Measurements from ENCODE around the gene TRABD2B.

TRABD2B gene

DNA sequence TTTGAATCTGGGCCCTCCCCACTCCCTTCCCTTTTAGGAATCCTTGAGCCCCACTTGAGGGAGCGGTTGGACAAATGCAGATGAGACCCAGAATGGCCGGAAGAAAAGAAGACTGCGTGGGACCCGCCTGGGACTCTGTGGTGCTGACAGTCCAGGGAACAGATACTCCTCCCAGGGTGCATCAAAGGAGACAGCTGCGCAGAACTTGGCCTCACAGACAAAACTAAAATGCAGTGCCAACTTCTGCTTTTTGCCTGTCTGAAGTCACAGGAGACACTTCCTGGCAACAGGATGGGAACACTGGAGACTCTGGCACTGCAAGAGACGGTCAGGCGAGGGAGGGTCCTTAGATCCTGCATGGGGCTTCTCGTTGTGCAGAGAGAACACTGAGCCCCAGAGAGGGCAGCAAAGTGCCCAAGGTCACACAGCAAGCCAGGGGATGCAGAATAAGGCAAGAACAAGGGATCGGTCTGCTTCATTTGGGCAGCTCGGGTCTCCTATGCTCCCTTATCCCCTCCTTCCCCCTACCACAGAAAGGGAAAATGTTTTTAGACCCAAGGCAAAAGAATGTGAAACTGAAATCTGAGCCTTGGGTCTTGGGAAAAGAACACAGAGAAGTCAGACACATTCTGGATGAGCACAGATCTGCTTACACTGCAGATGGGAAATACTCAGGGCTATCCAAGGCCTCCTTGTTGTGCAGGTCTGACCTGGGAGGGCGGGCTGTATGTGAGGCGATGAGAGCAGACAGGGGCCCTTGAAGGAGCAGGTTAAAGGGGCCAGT lies 182.4 kb downstream of the TRABD2B start:
- Histone ChIP-seq H3K36me3 (ENCODE audit: insufficient read depth, low read length) (no peaks in the 10 kb centered on the region), H3K27me3 (ENCODE audit: insufficient read depth, low read length) (no peaks in the 10 kb centered on the region), H3K4me1 (ENCODE audit: insufficient read depth, low read length) (no peaks in the 10 kb centered on the region), H3K27ac (ENCODE audit: low read depth, low read length) (no peak overlapping the region), H3K9me3 (ENCODE audit: insufficient read depth, low read depth, low read length) (no peaks in the 10 kb centered on the region), H3K9ac (ENCODE audit: low read depth, low read length) (no peak overlapping the region), H3K4me3 (ENCODE audit: low read length) (no peak overlapping the region)
- WGBS: 83% methylated on average over 12 of the region's 12 CpGs

DNA sequence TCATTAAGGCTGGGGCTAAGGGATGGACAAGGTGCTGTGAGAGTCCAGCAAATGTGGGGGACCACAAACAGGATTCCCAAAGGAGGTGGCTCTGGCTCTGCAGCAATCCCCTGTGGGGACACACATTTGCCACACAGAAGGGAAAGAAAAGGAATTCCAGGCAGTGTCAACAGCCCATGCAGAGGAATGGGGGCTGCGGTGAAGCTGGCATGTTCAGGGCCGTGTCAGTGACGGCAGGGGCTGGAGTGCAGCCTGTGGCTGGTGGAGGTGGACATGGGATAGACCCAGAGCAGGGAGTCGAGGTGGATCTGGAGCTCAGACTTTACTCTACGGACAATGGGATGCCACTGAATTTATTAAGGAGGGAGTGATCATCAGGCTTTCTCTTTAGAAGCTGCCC lies 183.2 kb downstream of the TRABD2B start:
- no peaks in the 10 kb centered on the region for H3K36me3 ChIP-seq (ENCODE audit: insufficient read depth, low read length)
- 85% methylated on average over 5 of the region's 5 CpGs for WGBS
- H3K27me3 ChIP-seq (ENCODE audit: insufficient read depth, low read length): no peaks in the 10 kb centered on the region

DNA sequence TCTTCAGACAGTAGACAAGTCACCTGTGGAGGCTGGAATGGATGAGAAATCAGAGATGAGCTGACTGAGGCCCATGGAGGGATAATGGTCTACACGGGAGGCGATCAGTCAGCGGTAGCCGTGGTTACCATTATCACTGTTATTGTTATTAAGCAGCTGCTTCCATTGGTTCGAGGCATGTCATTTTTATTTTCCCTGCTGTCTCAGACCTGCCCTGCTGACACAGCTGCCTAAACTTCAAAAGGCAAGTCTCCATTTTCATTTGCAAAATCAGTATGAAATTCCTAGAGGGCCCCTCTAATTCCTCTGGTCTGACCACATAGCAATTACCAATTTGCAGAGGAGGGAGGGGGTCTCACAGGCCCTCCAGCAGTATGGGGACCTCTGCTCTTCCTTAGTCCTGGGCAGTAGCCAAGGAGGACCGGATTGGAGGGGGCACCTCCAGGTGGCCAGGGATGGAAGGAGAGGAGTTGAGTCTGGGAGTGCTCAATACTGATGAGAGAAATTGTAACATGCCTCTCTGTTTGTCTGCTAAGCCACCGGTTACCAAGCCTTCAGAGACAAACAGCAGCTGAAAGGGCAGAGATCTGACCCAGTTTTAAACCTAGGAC lies 184.2 kb downstream of the TRABD2B start:
- Histone ChIP-seq H3K27ac (ENCODE audit: low read depth, low read length) (no peak overlapping the region), H3K4me1 (ENCODE audit: insufficient read depth, low read length) (no peaks in the 10 kb centered on the region), H3K9ac (ENCODE audit: low read depth, low read length) (no peak overlapping the region), H3K9me3 (ENCODE audit: insufficient read depth, low read depth, low read length) (no peaks in the 10 kb centered on the region), H3K36me3 (ENCODE audit: insufficient read depth, low read length) (no peaks in the 10 kb centered on the region), H3K27me3 (ENCODE audit: insufficient read depth, low read length) (no peaks in the 10 kb centered on the region), H3K4me3 (ENCODE audit: low read length) (no peak overlapping the region)
- WGBS: 85% methylated on average over 7 of the region's 7 CpGs

More for the DNA sequence above, 183.2 kb downstream of the TRABD2B start:
- Histone ChIP-seq H3K4me1 (ENCODE audit: insufficient read depth, low read length) (no peaks in the 10 kb centered on the region), H3K9ac (ENCODE audit: low read depth, low read length) (no peak overlapping the region), H3K4me3 (ENCODE audit: low read length) (no peak overlapping the region), H3K9me3 (ENCODE audit: insufficient read depth, low read depth, low read length) (no peaks in the 10 kb centered on the region), H3K27ac (ENCODE audit: low read depth, low read length) (no peak overlapping the region)

DNA sequence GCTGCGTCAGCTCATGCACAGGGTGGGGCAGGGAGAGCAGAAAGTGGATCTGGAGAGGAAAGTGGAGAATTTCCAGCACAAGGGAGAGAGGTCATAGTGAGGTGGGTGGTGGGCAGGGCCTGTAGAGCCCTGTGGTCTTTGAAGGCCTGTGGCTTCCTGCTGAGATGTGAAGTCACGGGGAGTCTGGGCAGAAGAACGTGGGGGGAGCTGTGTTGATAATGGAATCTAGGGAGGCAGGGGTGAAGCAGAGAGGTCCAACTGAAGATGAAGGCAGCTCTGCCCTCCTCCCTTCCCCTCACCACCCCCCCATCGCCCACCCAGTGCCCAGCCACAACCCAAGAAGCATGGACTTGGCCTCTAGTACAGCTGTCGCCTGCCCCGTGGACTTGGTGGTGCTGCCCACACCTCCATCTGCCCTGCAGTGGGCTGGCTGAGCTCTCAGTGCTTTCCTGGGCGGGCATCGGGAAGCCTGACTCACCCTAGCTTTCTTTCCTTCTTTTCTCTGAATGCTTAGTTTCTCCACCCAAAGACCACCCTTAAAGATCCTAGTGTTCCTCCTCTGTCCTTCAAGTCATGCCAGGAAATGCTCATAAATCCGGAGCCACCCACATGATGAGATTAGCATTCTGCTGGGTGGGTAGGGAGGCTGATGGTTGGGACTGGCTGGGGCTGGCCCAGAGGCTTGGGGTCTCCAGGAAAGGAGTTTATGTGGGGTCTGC lies 186.1 kb downstream of the TRABD2B start:
- Histone ChIP-seq H3K4me3 (ENCODE audit: low read length) (no peak overlapping the region), H3K27me3 (ENCODE audit: insufficient read depth, low read length) (no peaks in the 10 kb centered on the region), H3K27ac (ENCODE audit: low read depth, low read length) (no peak overlapping the region), H3K4me1 (ENCODE audit: insufficient read depth, low read length) (no peaks in the 10 kb centered on the region), H3K36me3 (ENCODE audit: insufficient read depth, low read length) (no peaks in the 10 kb centered on the region), H3K9ac (ENCODE audit: low read depth, low read length) (no peak overlapping the region), H3K9me3 (ENCODE audit: insufficient read depth, low read depth, low read length) (no peaks in the 10 kb centered on the region)
- 84% methylated on average over 9 of the region's 9 CpGs for WGBS

DNA sequence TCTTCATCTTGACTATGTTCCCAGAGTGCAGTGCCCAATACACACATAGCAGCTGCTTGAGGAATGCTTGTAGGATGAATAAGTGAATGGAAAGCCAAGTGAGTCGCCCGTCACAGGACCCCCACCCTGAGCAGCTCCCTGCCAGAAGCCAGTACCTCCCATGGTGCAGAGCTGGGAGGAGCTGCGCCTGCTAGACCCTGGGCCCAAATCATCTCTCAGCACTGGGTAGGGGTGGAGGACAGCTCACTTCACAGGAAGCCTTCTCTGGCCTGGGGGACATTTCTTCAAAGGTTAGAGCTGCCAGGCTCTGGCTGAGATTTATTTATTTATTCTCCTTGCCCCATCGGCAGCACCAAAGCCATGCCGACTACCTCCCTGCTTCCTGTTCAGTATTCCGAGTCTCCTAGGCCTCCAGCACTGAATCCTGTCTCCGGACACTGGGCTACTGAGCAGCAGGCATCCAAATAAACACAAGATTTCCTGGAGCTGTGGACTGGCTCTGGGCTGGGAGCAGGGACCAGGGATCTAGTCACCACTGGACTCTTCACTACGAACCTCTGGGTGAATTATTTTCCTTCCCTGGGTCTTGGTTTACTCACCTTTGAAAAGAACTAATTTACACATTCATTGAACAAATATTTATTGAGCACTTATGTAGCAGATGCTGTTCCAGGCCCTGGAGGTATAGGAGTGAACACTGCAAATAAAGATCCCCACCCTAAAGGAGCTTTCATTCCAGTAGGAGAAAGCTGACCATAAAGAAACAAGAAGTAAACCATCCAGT lies 187.7 kb downstream of the TRABD2B start:
- H3K4me3 ChIP-seq (ENCODE audit: low read length): no peak overlapping the region
- no peak overlapping the region for H3K9ac ChIP-seq (ENCODE audit: low read depth, low read length)
- 82% methylated on average over 8 of the region's 8 CpGs for WGBS
- H3K36me3 ChIP-seq (ENCODE audit: insufficient read depth, low read length): no peaks in the 10 kb centered on the region
- H3K4me1 ChIP-seq (ENCODE audit: insufficient read depth, low read length): no peaks in the 10 kb centered on the region
- no peaks in the 10 kb centered on the region for H3K9me3 ChIP-seq (ENCODE audit: insufficient read depth, low read depth, low read length)
- H3K27me3 ChIP-seq (ENCODE audit: insufficient read depth, low read length): no peaks in the 10 kb centered on the region
- no peak overlapping the region for H3K27ac ChIP-seq (ENCODE audit: low read depth, low read length)

DNA sequence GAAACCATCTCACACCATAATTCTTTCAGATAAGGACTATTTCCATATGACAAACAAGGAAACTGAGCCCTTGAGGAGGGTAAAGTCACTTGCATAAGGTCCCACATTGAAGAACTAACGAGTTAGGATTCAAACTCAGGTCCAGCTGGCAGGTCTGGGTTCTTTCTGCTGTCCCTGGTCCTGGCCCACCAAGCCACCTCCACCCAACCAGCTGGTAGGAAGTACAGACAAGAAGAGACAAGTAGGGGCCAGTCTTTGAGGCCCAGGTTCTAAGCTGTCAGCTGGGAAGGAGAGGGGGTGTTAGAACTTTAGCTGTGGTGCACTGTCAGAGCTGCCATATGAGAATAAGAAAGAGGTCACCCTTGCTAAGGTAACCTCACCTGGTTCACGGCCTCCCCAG lies 188.6 kb downstream of the TRABD2B start:
- no peaks in the 10 kb centered on the region for H3K4me1 ChIP-seq (ENCODE audit: insufficient read depth, low read length)
- H3K9ac ChIP-seq (ENCODE audit: low read depth, low read length): no peak overlapping the region
- no peak overlapping the region for H3K4me3 ChIP-seq (ENCODE audit: low read length)
- no peaks in the 10 kb centered on the region for H3K9me3 ChIP-seq (ENCODE audit: insufficient read depth, low read depth, low read length)
- no peaks in the 10 kb centered on the region for H3K36me3 ChIP-seq (ENCODE audit: insufficient read depth, low read length)
- 86% methylated on average over 2 of the region's 2 CpGs for whole genome bisulfite sequencing
- H3K27me3 ChIP-seq (ENCODE audit: insufficient read depth, low read length): no peaks in the 10 kb centered on the region
- H3K27ac ChIP-seq (ENCODE audit: low read depth, low read length): no peak overlapping the region

DNA sequence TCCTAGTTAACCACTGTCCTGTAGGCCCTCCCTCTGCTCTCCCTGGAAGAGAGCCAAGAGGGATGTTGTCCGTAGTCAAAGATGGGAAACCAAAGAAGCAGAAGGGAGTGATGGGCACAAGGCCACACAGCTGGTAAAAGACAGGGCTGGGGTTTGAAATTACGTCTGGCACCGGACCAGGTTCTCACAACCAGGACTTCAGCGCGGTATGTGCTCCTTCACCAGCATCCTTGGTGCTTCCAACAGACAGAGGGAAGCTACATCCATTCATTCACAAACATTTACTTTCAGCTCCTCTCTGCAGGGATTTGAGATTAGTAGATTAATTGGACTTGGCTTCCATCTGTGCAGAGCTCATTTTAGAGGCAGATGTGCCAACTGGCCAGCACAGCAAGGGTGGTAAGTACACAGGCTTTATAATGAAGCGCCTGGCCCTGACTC lies 191.2 kb downstream of the TRABD2B start:
- Histone ChIP-seq H3K36me3 (ENCODE audit: insufficient read depth, low read length) (no peaks in the 10 kb centered on the region), H3K4me3 (ENCODE audit: low read length) (no peak overlapping the region), H3K27me3 (ENCODE audit: insufficient read depth, low read length) (no peaks in the 10 kb centered on the region), H3K4me1 (ENCODE audit: insufficient read depth, low read length) (no peaks in the 10 kb centered on the region), H3K9ac (ENCODE audit: low read depth, low read length) (no peak overlapping the region), H3K9me3 (ENCODE audit: insufficient read depth, low read depth, low read length) (no peaks in the 10 kb centered on the region), H3K27ac (ENCODE audit: low read depth, low read length) (no peak overlapping the region)
- WGBS: 97% methylated on average over 6 of the region's 6 CpGs

DNA sequence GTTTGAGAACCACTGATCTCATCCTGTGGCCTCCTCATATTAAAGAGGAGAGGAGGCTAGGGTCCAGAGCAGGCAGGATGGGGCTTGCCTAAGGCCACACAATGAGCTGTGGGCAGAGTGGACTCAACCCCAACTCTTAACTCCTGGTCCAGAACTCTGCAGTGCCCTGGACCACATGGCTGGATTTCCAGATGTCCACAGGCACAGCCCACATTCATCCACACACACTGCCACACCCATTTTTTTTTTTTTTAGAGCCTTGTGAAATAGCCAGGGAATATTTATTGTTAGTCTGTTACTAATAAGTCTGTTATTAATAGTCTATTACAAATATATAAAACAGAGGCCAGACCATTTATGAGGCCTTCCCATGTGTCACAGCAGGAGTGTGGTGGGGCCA lies 192.2 kb downstream of the TRABD2B start:
- H3K9me3 ChIP-seq (ENCODE audit: insufficient read depth, low read depth, low read length): no peaks in the 10 kb centered on the region
- H3K9ac ChIP-seq (ENCODE audit: low read depth, low read length): no peak overlapping the region
- no peak overlapping the region for H3K27ac ChIP-seq (ENCODE audit: low read depth, low read length)
- H3K4me1 ChIP-seq (ENCODE audit: insufficient read depth, low read length): no peaks in the 10 kb centered on the region
- H3K27me3 ChIP-seq (ENCODE audit: insufficient read depth, low read length): no peaks in the 10 kb centered on the region
- H3K36me3 ChIP-seq (ENCODE audit: insufficient read depth, low read length): no peaks in the 10 kb centered on the region
- no peak overlapping the region for H3K4me3 ChIP-seq (ENCODE audit: low read length)

DNA sequence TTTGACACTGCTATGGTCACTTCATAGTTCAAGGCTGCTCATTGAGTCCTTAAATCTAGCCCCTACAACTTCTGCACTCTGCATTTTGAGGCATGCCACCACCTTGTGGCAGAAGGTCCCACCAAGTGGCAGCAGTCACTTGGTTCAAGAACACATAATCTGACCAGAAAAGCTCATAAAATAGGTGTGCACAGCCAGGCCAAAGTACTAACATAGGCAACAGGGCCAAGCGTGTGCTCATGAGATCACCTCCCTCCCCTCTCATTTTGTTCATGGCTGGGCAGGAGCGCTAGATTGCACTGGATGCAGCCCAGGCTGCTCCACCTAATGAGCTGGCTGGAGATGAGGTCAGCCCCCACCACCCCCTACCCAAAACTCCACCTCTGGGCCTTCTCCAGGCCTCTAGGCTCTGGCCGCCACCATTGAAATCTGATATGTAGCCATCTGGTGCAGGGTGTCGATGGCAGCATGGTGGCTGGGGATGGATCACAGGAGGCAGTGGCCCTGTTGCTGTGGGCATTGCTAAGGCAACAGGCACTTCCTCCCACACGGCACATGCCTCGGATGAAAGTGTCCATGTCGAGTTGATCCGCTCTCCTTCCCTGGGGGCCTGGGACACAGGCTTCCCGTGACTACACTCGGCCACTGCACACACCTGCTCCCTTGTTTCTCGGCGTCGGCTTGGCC lies 193.2 kb downstream of the TRABD2B start:
- no peaks in the 10 kb centered on the region for H3K9me3 ChIP-seq (ENCODE audit: insufficient read depth, low read depth, low read length)
- 94% methylated on average over 13 of the region's 13 CpGs for whole genome bisulfite sequencing
- no peak overlapping the region for H3K27ac ChIP-seq (ENCODE audit: low read depth, low read length)
- H3K36me3 ChIP-seq (ENCODE audit: insufficient read depth, low read length): no peaks in the 10 kb centered on the region
- no peak overlapping the region for H3K9ac ChIP-seq (ENCODE audit: low read depth, low read length)
- no peak overlapping the region for H3K4me3 ChIP-seq (ENCODE audit: low read length)
- no peaks in the 10 kb centered on the region for H3K4me1 ChIP-seq (ENCODE audit: insufficient read depth, low read length)
- no peaks in the 10 kb centered on the region for H3K27me3 ChIP-seq (ENCODE audit: insufficient read depth, low read length)

DNA sequence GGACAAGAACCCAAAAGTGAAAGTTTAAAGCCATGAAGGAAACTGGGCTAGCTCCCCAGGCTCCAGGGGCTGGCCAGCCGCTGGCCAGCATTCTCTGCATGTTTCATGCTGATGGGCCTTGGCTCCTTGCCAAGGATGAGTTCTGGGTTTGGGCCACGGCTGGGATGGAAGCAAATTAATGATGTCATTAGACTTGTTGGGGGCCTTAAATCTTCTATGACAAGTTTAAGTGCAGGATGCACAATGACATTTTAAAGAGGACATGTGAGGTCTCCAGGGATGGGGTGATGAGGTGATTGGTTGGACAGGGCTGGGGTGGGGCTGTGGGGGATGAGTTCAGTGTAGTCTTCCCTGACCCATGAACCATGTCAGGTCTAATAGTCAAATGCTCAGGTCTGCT lies 199.6 kb downstream of the TRABD2B start:
- no peak overlapping the region for H3K9ac ChIP-seq (ENCODE audit: low read depth, low read length)
- WGBS: 81% methylated on average over 2 of the region's 2 CpGs

More for the DNA sequence above, 199.6 kb downstream of the TRABD2B start:
- Histone ChIP-seq H3K36me3 (ENCODE audit: insufficient read depth, low read length) (no peaks in the 10 kb centered on the region), H3K27me3 (ENCODE audit: insufficient read depth, low read length) (no peaks in the 10 kb centered on the region), H3K4me1 (ENCODE audit: insufficient read depth, low read length) (no peaks in the 10 kb centered on the region), H3K4me3 (ENCODE audit: low read length) (no peak overlapping the region), H3K27ac (ENCODE audit: low read depth, low read length) (no peak overlapping the region), H3K9me3 (ENCODE audit: insufficient read depth, low read depth, low read length) (no peaks in the 10 kb centered on the region)

Data from HUES64 (cell line).